K562 (cell line): ENCODE results near the gene LRP2BP. TPM values are rescaled to one million over a fixed set of nuclear protein-coding genes. Genes with fewer than 3 reads are reported as not detected.

Source experiments
- ARID1B ChIP-seq: fragments of 450-650 bp; IDR thresholded peaks from 2 replicates; pipeline ENCODE4 v1.6.1; 2016; ENCODE audit warnings: antibody characterized with exemption, mild to moderate bottlenecking, inconsistent platforms
- ATF3 ChIP-seq, 2 experiments: fragments of 450-650 bp in 1 of 2; sonication (generic) in 1 of 2; formaldehyde crosslinking in 1 of 2; IDR thresholded peaks in 1 of 2; conservative IDR thresholded peaks in 1 of 2; 2 replicates each; pipeline versions ENCODE4 v1.6.1 to v1.8.1; 2016 to 2023; ENCODE audit warnings: mild to moderate bottlenecking in 2 of 2, moderate library complexity in 2 of 2, inconsistent platforms in 1 of 2, missing genetic modification reagents in 1 of 2
- CREB1 ChIP-seq, 2 experiments: sonication (generic) in 1 of 2; formaldehyde crosslinking in 1 of 2; IDR thresholded peaks; 2 replicates each; pipeline versions ENCODE4 v1.6.1 to v1.8.0; 2012 to 2022; ENCODE audit warnings: inconsistent platforms in 1 of 2, mild to moderate bottlenecking in 1 of 2, missing genetic modification reagents in 1 of 2, moderate library complexity in 1 of 2
- E2F8 ChIP-seq: fragments of 450-650 bp; IDR thresholded peaks from 2 replicates; pipeline ENCODE4 v1.7.1; 2018; ENCODE audit warnings: mild to moderate bottlenecking, low read depth; ENCODE audit not compliant: partially characterized antibody
- EP400 ChIP-seq: fragments of 450-650 bp; IDR thresholded peaks from 2 replicates; pipeline ENCODE4 v1.6.1; 2017; ENCODE audit warnings: antibody characterized with exemption, mild to moderate bottlenecking, moderate library complexity
- HDAC1 ChIP-seq, 2 experiments: fragments of 450-650 bp; IDR thresholded peaks; 2 replicates each; pipeline ENCODE4 v1.6.1; 2016 to 2017; ENCODE audit warnings: inconsistent platforms in 1 of 2, mild to moderate bottlenecking in 1 of 2, moderate library complexity in 1 of 2
- HNRNPK ChIP-seq: fragments of 200-400 bp; formaldehyde crosslinking; IDR thresholded peaks from one replicate; pipeline ENCODE4 v1.6.1; 2018; ENCODE audit warnings: mild to moderate bottlenecking, low read depth, low read length; ENCODE audit not compliant: poor library complexity, severe bottlenecking
- HSF4 ChIP-seq: fragments of 250-450 bp; sonication (Bioruptor Pico); IDR thresholded peaks from 2 replicates; pipeline ENCODE4 v2.1.2; 2022; ENCODE audit warnings: mild to moderate bottlenecking, moderate library complexity, borderline replicate concordance
- JUND ChIP-seq, 2 experiments: IDR thresholded peaks; 2 replicates in 1 of 2; 3 replicates in 1 of 2; pipeline ENCODE4 v1.6.1; 2011; ENCODE audit warnings: borderline replicate concordance in 2 of 2, low read depth in 2 of 2, low read length in 2 of 2, improper control_type of control experiment in 1 of 2, missing biosample characterization in 1 of 2, missing genetic modification characterization in 1 of 2, missing genetic modification reagents in 1 of 2
- KDM4B ChIP-seq, 2 experiments: fragments of 450-650 bp in 1 of 2; sonication (generic) in 1 of 2; IDR thresholded peaks; 2 replicates each; pipeline ENCODE4 v1.6.1; 2016 to 2017; ENCODE audit warnings: borderline replicate concordance in 2 of 2, antibody characterized with exemption in 1 of 2, low read depth in 1 of 2, mild to moderate bottlenecking in 1 of 2
- KLF1 ChIP-seq: fragments of 450-650 bp; IDR thresholded peaks from 2 replicates; pipeline ENCODE4 v1.6.1; 2016; ENCODE audit warnings: missing genetic modification characterization, missing compliant biosample characterization
- MTA2 ChIP-seq: fragments of 450-650 bp; IDR thresholded peaks from 2 replicates; pipeline ENCODE4 v1.6.1; 2016; ENCODE audit warnings: low read depth
- NRF1 ChIP-seq, 2 experiments: fragments of 450-650 bp; IDR thresholded peaks in 1 of 2; conservative IDR thresholded peaks in 1 of 2; 2 replicates each; pipeline ENCODE4 v1.6.1; 2014; ENCODE audit warnings: mild to moderate bottlenecking in 2 of 2
- POLR2A ChIP-seq: fragments of 450-650 bp; conservative IDR thresholded peaks from 2 replicates; pipeline ENCODE4 v1.6.1; 2016
- RBM15 ChIP-seq: fragments of 200-400 bp; formaldehyde crosslinking; IDR thresholded peaks from 2 replicates; pipeline ENCODE4 v1.6.1; 2018; ENCODE audit warnings: mild to moderate bottlenecking, low read length, moderate library complexity; ENCODE audit not compliant: insufficient read depth
- RBM22 ChIP-seq: fragments of 200-400 bp; formaldehyde crosslinking; IDR thresholded peaks from 2 replicates; pipeline ENCODE4 v1.6.1; 2018; ENCODE audit warnings: low read length, low read depth; ENCODE audit not compliant: poor library complexity, severe bottlenecking
- RBM34 ChIP-seq: fragments of 200-400 bp; formaldehyde crosslinking; IDR thresholded peaks from 2 replicates; pipeline ENCODE4 v1.6.1; 2018; ENCODE audit warnings: low read length, borderline replicate concordance; ENCODE audit not compliant: insufficient read depth
- ZC3H4 ChIP-seq: sonication (generic); formaldehyde crosslinking; IDR thresholded peaks from 2 replicates; pipeline ENCODE4 v1.9.0; 2021; ENCODE audit warnings: missing genetic modification reagents, borderline replicate concordance
- ZFP36 ChIP-seq: fragments of 150-350 bp; IDR thresholded peaks from 2 replicates; pipeline ENCODE4 v1.6.1; 2018; ENCODE audit warnings: low read length, low read depth; ENCODE audit not compliant: partially characterized antibody
- ZNF184 ChIP-seq: sonication (generic); formaldehyde crosslinking; IDR thresholded peaks from 2 replicates; pipeline ENCODE4 v1.5.0; 2020; ENCODE audit warnings: missing genetic modification reagents
- ZNF24 ChIP-seq: fragments of 450-650 bp; IDR thresholded peaks from 2 replicates; pipeline ENCODE4 v1.6.1; 2016
- ZNF384 ChIP-seq: IDR thresholded peaks from 2 replicates; pipeline ENCODE4 v1.6.1; 2012; ENCODE audit warnings: low read depth, low read length, improper control_type of control experiment
- ZNF512 ChIP-seq: IDR thresholded peaks from 2 replicates; pipeline ENCODE4 v1.6.1; 2016; ENCODE audit warnings: missing genetic modification characterization, missing compliant biosample characterization
- polyA plus RNA-seq, 8 experiments: library from polyadenylated mRNA; depleted of rRNA in 4 of 8; stranded (reverse) in 5 of 8; unstranded in 3 of 8; fragments of >200 nt; fragmentation: Nextera tagmentation in 2 of 8; fragmentation: Illumina TruSeq in 1 of 8; extraction: Ambion mirVana in 2 of 8; extraction: Trizol in 1 of 8; gene quantifications; 2 replicates each; pipeline versions ENCODE4 v1.2.1 to v1.2.3, GENCODE V29; 2011 to 2014; ENCODE audit warnings: inconsistent platforms in 1 of 8, missing spikeins in 1 of 8
- total RNA-seq, 7 experiments: library from RNA; depleted of rRNA in 6 of 7; stranded (reverse); fragments of >200 nt in 6 of 7; fragmentation: Illumina TruSeq in 2 of 7; extraction: Trizol in 2 of 7; gene quantifications; 2 replicates each; pipeline versions ENCODE4 v1.2.1 to v1.2.3, GENCODE V29; 2011 to 2021; ENCODE audit warnings: low replicate concordance in 1 of 7

LRP2BP gene
- total and polyA plus RNA-seq, 9 of the 15 experiments (the other 6 are each of a cell fraction or from before 2014, with no cell fraction given) = 0.42 to 2.1 (median 0.62) TPM

- TF ChIP-seq CREB1 (IDR thresholded peaks at IDR 0.05) = peak; percentile 13; the same call in 1 of the 2 replicates
- TF ChIP-seq CREB1 (CRISPR knock-in tag; IDR thresholded peaks at IDR 0.05) = no peak
- TF ChIP-seq HDAC1 (IDR thresholded peaks at IDR 0.05) = no peak; a peak in 1 of 4 replicates
- TF ChIP-seq ZNF184 (CRISPR knock-in tag) = no peak
- TF ChIP-seq RBM34 = no peak
- TF ChIP-seq KLF1 (tag) = no peak
- peak; percentile 25 for TF ChIP-seq E2F8
- 0 out of 2 replicates have a peak, but pooled peaks have one; percentile 17 for TF ChIP-seq EP400
- TF ChIP-seq ARID1B = 0 out of 2 replicates have a peak, but pooled peaks have one; percentile 8
- no peak for TF ChIP-seq RBM15
- TF ChIP-seq NRF1 (conservative IDR thresholded peaks at IDR 0.05 in 1 of 2, IDR thresholded peaks at IDR 0.05 in 1 of 2) = no peak
- no peak for TF ChIP-seq MTA2
- TF ChIP-seq POLR2A = no peak
- no peak for TF ChIP-seq HSF4 (CRISPR knock-in tag)
- TF ChIP-seq ZNF512 (tag) = no peak
- no peak for TF ChIP-seq ZFP36
- TF ChIP-seq ZC3H4 (CRISPR knock-in tag) = no peak
- no peak for TF ChIP-seq HNRNPK
- no peak for TF ChIP-seq KDM4B (IDR thresholded peaks at IDR 0.05; ENCODE audit: borderline replicate concordance in 2 of 2, low read depth in 1 of 2)
- TF ChIP-seq ZNF24 = no peak
- TF ChIP-seq JUND (IDR thresholded peaks at IDR 0.05; ENCODE audit: borderline replicate concordance, low read depth, low read length) = no peak
- peak; percentile 35; the same call in 1 of the 3 replicates for TF ChIP-seq JUND (tag; IDR thresholded peaks at IDR 0.05; ENCODE audit: borderline replicate concordance, low read depth, low read length)
- peak; percentile 46; the same call in 1 of the 2 replicates for TF ChIP-seq ZNF384
- TF ChIP-seq RBM22 = no peak
- TF ChIP-seq ATF3 (IDR thresholded peaks at IDR 0.05) = no peak
- TF ChIP-seq ATF3 (CRISPR knock-in tag; conservative IDR thresholded peaks at IDR 0.05) = no peak
These were observed 1.0 kb downstream of the LRP2BP start (continued) for GRCh38 chr4:185394568-185395237.
